ENCODE results near the gene PBXIP1.
"Not testable (repeated sequence)": the region's sequence is repeated elsewhere in the genome, so short reads cannot be mapped to it uniquely, and the experiment has no call there.

Gene PBXIP1

DNA sequence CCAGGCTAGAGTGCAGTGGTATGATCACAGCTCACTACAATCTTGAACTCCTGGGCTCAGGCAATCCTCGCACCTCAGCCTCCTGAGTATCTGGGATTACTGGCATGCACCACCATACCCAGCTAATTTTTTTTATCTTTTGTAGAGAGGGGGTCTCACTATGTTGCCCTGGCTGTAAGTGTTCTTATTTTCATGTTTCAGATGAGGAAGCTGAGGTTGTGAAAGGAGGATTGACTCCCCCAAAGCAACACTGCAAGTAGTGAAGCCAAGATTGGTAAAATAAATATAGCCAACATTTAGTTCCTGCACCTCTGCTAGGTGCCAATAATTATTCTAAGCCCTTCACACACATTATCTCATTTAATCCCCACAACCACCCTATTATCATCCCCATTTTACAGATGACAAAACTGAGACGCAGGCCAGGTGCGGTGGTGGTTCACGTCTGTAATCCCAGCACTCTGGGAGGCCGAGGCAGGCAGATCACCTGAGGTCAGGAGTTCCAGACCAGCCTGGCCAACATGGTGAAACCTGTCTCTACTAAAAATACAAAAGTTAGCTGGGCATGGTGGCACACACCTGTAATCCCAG lies 21.4 kb downstream of the PBXIP1 start:
- DNase-seq, result no peak

DNA sequence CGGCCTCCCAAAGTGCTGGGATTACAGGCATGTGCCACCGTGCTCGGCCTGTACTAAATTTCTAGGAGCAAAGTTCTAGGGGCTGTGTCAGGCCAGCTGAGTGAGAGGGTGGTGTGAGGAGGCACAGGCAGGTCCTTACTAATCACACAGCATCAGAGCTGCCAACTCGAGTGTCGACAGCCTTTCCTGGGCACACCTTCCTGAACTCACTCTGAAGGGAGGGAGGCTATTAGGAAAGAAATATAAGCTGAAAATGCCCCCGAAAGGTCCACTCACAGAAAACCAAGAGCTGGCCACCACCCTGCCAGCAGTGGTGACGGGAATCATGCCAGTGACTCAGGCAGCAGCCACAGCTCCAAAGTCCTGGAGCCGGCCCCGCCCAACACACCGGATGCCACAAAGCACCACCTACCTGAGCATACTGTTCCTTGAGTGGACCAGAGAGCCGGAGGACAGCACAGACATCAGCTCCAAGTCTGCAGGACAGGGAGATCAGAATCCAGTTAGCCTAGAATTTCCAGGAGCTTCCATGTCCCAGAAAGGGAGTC lies 23.9 kb downstream of the PBXIP1 start:
- DNase-seq, result no peak

DNA sequence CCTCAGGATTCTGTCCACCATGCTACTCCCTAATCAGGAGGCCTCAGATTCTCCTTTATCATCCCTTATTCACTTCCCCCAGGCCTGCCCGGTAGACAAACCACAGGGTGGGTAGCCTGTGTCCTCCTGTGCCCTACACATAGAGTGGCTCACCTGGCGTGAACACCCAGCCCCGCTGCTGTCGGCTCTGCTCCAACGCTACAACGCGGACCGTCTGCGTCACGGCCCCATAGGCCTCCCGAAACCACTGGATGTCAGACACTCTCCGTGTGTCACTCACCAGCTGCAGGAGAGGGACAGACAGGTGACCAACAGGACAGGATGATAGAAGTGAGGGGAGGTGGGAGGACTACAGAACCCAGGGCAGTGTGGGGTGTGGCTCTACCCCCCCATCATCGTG lies 29.7 kb downstream of the PBXIP1 start:
- no peak for DNase-seq

DNA sequence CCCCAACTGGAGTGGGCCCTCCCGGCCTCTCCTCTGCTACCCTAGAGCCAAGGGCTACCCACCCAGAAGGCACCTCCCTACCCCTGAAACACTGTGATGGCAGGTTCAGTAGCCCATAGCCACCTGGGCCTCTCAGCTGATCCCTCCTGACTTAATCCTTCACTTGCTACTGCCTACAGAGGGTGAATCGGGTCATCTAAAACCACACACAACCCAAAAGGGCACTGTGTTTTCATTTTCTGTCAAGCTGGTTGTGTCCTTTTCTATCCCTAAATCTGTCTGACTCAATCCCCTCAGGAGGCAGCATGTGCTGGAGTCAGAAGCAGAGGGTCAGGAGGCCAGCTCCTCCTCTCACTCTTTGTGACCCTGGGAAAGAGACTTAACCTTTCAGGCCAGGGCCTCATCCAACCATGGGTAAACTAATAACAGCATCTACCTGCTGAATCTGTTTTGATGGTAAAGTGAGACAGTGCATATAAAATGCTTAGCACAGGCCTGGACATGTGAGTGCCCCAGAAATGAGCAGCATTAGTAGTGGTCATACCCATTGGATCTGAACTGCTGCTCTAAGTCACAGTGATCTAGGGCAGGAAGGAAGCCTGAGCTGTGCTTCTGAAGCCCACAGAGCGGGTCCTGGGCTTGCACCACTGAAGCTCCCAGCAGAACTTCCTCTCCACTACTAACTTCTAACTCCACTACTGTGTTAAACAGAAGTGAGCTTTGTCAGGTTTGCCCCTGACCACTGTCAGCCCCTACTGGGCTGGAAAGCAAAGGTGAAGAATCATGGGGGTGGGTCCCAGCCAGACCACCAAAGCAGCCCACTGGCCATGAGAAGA lies 30.3 kb downstream of the PBXIP1 start:
- peak; percentile 65 for DNase-seq

DNA sequence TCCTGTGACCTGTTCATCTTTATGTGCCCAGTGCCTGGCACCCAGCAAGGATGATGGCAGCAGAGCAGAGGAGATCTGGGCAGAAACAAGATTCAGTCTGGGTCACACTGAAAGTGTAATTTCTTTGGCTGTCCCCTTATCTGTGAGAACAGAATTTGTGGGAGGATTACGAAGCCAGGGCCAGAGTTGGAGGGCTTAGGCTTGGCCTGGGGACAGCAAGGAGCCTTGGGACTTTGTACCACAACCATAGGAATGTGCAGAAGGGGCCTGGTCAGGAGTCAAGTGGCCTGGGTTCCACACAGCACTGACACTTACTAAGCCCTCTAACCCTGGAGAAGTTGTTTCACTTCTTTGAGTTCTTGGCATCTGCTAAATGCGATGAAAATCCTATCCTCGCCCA lies 32.2 kb downstream of the PBXIP1 start:
- no peak for DNase-seq

DNA sequence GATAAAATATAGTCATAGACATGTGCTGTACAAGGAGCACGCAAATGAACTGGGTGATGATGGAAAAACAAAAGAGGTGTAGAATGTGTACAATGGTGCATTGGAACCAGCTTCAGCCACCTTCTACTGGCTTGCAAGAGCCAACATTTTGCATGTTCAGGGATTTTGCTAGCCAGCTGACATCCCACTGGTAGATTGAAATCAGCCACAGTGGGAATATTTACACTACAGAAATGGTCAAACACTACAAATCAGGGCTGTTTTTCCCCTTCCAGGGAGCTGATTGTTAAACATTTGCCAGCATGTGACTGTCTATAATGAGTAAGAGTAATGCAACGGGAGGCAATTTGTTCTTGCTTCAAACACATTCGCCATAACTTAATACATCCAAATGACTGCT lies 42.6 kb downstream of the PBXIP1 start:
- no peak for DNase-seq

DNA sequence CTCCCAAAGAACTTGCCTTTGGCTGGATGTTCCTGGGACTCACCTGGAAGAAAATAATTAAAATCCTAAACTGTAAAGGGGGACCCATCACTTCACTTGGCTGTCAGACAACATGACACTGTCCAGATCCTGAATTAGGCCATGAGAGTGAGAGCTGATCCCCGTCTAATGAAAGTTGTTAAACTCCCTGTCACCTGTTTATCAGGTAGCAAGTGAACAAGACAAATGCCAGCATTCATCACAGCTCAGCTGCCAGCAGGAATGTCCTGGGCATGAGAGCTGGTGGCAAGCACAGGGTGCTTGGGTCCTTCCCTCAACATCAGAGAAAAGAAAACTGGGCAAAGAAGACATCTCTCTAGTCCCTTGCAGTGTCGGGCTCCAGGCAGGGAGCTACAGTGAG lies 43.1 kb downstream of the PBXIP1 start:
- DNase-seq, result no peak

DNA sequence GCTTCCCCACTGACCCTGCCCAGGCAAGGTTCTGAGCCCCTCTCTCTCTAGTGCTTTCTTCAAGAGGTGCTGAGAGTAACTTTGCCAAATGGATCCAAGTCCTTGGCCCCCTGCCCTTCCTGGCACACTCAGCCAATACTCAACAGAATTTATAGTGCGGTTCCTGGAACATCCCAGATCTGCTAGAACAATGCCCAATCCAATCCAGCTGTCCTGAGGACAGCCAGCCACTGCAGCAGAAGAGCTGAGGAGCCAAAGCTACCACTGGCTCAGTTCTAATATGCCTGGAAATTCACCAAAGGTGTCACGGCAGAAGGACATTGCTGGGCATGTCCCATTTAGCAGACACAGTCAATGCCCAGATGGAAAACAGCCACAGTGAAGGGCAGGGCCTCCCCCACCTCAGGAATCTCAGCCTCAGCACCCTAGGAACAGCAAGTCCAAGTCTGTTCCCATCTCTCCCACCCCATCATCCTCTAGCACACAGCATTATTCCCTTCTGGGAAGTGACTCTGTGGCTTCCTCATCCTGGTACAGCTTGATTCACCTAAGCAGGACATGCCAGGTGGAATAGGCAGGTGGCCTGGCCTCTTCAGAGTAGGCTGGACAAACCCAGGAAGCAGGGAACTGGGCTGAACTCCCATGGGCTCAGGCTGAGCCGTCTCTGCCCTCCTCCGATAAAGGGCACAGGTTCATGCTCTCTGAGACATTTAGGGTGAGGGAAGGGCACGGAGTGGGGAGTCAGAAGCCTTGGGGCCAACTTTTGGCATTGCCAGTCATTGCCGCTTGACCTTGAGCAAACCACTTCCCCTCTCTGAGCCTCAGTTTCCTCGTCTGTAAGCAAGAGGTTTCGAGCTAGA lies 44.0 kb downstream of the PBXIP1 start:
- DNase-seq, result no peak

DNA sequence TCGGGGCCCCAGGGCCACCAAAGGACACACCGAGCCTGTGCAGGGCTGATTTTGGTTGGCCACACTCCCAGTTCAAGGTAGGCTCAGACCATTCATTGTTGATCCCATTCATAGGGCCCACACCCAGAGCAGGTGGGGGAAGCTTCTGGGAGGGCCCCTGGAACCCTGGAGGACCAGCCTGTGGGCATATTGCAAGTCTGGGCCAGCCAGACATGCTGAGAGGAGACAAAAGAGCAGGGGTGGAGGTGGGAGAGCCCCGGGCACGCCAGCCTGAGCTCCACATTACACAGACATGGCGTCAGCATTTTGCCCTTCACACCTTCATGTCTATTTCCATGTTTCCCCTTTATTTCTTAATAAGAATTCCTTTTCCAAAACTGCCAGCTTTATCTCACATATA lies 45.0 kb downstream of the PBXIP1 start:
- DNase-seq, result no peak

DNA sequence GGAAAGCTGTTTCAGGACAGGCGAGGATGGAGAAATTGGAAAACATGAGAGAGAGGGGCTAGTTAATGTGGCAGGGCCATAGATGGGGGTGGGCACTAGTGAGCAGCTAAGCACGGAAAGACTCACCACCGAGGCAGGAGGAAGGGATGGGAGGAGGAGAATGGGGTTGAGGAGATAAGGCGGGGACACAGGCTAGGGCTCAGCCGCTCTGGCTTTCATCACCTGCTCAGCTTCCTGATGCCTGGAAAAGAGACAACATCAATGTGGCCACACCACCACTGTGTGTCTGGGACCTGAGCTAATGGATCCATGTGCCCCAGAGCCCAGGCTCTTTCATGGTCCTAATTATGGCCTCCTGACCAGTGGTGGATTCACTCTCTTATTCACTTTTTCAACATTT lies 47.0 kb downstream of the PBXIP1 start:
- no peak for DNase-seq

DNA sequence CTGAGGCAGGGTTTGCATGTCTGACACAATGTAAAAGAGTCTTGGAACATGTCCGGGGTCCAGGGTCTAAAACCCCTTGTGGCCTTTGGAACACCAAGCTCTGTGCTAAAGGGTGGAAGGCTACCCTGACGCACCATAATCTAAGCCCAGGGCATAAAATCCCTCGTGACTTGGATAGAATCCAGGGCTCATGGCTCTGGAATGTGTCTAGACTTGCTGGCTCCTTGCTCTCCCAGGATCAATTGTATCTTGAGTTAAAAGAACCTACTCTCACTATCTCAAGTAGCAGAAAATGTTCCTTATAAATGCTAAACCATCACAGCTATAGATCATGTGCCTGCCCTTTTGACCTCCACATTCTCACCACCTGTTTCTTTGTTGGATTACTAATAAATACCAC lies 47.8 kb downstream of the PBXIP1 start:
- DNase-seq, result not testable (repeated sequence)

DNA sequence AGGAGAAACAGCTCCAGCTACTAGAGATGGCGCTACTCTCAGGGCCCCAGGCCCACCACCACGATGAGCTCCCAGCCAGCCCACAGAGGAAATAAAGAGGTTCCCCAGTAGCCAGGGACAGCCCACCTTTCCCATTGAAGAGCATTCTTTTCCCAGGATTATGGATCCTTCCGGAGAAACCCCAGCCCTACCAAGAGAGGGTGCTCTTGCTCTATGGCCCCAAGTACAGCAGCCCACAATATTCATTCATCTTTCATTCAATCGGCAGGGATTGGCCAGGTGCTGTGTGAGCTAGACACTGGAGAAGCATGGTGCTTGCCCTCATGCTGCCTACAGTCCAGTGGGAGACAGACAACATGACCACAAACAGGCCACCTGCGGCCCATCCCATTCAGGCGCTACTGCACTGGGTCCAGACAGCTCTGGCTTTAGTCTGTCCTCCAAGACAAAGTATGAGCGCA lies 49.2 kb downstream of the PBXIP1 start:
- DNase-seq, result no peak

DNA sequence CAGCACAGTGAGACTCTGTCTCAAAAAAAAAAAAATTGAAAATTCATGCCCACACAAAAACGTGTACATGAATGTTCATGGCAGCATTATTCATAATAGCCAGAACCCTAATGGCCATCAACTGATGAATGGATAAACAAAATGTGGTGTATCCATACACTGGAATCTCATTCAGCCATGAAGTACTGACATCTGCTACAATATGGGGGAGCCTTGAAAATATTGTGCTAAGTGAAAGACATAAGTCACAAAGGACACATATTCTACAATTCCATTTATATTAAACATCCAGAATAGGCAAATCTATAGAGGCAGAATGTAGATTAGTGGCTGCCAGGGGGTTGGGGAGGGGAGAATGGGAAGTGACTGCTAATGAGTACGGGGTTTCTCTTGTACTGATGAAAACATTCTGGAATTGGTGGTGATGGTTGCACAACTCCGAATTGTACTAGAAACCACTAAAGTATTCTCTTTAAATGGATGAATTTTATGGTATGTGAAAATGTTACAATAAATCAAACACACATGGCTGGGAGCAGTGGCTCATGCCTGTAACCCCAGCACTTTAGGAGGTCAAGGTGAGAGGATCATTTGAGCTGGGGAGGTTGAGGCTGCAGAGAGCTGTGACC lies 52.8 kb downstream of the PBXIP1 start:
- DNase-seq, result no peak

DNA sequence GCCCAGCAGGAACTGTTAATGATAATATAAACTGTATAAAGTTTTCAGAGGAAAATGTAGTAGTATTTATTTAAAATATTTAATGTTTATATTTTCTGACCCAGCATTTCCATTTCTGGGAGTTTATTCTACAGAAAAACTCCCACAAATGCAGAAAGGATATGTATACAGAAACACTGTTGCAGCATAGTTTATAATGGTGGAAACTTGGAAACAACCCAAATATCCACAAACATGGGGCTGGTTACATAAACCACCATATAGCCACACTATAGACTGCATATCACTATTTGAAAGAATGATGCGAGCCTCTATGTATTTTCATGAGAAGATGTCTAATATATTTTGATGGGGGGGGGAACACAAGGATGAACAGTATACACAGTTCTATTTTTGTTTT lies 54.3 kb downstream of the PBXIP1 start:
- DNase-seq, result no peak

DNA sequence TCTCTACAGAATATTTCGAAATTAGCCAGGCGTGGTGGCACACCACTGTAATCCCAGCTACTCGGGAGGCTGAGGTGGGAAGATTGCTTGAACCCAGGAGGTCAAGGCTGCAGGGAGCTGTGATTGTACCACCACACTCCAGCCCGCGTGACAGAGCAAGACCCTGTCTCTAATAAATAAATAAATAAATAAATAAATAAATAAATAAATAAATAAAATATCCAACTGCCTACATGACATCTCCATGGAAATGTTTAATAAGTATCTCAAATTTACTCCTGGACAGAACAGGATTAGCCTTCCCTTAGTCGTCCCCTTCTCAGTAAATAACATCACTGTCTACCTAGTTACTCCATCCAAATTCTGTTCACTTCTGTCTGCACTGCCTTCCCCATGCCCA lies 56.9 kb downstream of the PBXIP1 start:
- no peak for DNase-seq

DNA sequence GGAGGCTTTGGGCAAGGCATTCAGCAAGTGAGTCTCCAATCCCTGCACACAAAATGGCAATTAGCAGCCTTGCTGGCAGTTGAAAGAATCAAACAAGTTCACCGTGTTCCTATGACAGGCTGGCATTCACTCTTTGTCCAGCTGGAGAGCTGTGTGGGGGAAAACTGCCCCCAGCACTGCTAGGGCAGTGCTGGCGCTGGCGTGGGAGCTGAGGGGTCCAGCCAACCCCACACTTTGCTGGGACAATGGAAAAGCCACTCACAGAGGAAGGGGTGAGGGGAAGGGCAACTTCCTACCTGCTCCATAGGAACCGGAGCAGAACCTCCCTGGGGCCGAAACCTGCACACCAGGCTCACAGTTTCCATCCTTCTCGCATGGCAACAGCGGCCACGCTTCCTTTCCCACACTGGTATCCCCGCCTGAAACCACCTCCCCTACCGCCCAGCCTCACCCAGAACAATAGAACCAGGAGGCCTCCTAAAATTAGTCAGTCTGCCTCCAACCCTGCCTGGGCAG lies 59.1 kb downstream of the PBXIP1 start:
- DNase-seq, result no peak

DNA sequence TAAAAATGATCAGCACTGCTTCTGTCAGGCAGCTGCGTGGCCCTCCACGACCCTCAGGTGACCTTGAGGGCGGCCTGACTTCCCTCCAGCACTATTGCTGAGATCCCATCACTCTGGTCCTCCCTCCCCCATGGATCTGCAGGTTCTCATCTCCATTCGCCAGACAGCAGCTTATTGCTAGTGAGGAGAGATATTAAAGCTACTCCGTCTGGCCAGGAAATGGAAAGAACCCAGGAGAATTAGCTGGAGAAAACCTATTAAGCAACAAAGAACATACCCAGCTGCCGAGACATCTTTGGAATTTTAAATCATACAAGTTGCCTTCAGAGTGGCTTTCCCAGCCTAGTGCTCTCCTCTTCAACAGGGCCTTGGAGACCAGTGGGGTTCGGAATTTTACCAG lies 60.1 kb downstream of the PBXIP1 start:
- no peak for DNase-seq

Data from GF-D8 (cell line).